ENCODE data around the gene BBOF1.

- TF ChIP-seq CTCF (IDR thresholded peaks at IDR 0.05 in 8 of 11, conservative IDR thresholded peaks at IDR 0.05 in 3 of 11) (no peak), POLR2A (IDR thresholded peaks at IDR 0.05) (no peak), POLR2AphosphoS5 (IDR thresholded peaks at IDR 0.05) (no peak)
Measured at GRCh38 chr14:74045522-74045921, 26.4 kb downstream of the BBOF1 start.

Data from spleen (tissue), 7 donors.